Liver (tissue), 9 donors: ENCODE data around the gene PRRG3. TPM values are rescaled to one million over a fixed set of nuclear protein-coding genes. Genes with fewer than 3 reads are reported as not detected.

Experiments used
- DNase-seq: peaks from one replicate; pipeline ENCODE4 v3.0.0-alpha.2; 2017; ENCODE audit warnings: low spot score
- H3K27ac ChIP-seq, 2 donors: one replicate each; pipeline ENCODE4 v1.7.0; 2013; ENCODE audit warnings: inconsistent platforms in 2 of 2, low read length in 2 of 2, control low read depth in 1 of 2, low read depth in 1 of 2, mild to moderate bottlenecking in 1 of 2
- H3K27me3 ChIP-seq, 4 donors: one replicate each; pipeline versions ENCODE4 v1.6.1 to v1.7.0; 2013; ENCODE audit warnings: low read length in 3 of 4, inconsistent platforms in 1 of 4, mild to moderate bottlenecking in 1 of 4, moderate library complexity in 1 of 4; ENCODE audit not compliant: control insufficient read depth in 4 of 4, insufficient read depth in 4 of 4
- H3K36me3 ChIP-seq, 4 donors: one replicate each; pipeline versions ENCODE4 v1.6.1 to v1.7.0; 2013; ENCODE audit warnings: low read length in 3 of 4, mild to moderate bottlenecking in 3 of 4, low read depth in 1 of 4, moderate library complexity in 1 of 4; ENCODE audit not compliant: control insufficient read depth in 4 of 4, insufficient read depth in 3 of 4
- H3K4me1 ChIP-seq, 4 donors: one replicate each; pipeline versions ENCODE4 v1.6.1 to v1.7.0; 2013; ENCODE audit warnings: low read length in 3 of 4, mild to moderate bottlenecking in 3 of 4, moderate library complexity in 1 of 4; ENCODE audit not compliant: control insufficient read depth in 4 of 4, insufficient read depth in 4 of 4
- H3K4me3 ChIP-seq, 3 donors: one replicate each; pipeline versions ENCODE4 v1.6.1 to v1.7.0; 2013; ENCODE audit warnings: low read length in 3 of 3, control low read depth in 1 of 3, low read depth in 1 of 3, mild to moderate bottlenecking in 1 of 3
- H3K9ac ChIP-seq, 2 donors: one replicate each; pipeline ENCODE4 v1.7.0; 2013; ENCODE audit warnings: low read length in 2 of 2, mild to moderate bottlenecking in 2 of 2, moderate library complexity in 2 of 2, control low read depth in 1 of 2, low read depth in 1 of 2
- H3K9me3 ChIP-seq, 4 donors: one replicate each; pipeline versions ENCODE4 v1.6.1 to v1.7.0; 2013; ENCODE audit warnings: low read length in 3 of 4; ENCODE audit not compliant: control insufficient read depth in 4 of 4
- ATF3 ChIP-seq: IDR thresholded peaks from 2 replicates; pipeline ENCODE4 v1.6.1; 2016; ENCODE audit warnings: antibody characterized with exemption
- CTCF ChIP-seq: fragments of 150-350 bp; IDR thresholded peaks from 2 replicates; pipeline ENCODE4 v1.5.1; 2017; ENCODE audit warnings: improper control_type of control experiment, low read depth, low read length; ENCODE audit not compliant: missing input control
- EGR1 ChIP-seq, 2 donors: IDR thresholded peaks; 2 replicates each; pipeline ENCODE4 v1.6.1; 2016 to 2018; ENCODE audit warnings: antibody characterized with exemption in 2 of 2, low read depth in 2 of 2
- FOXA2 ChIP-seq: IDR thresholded peaks from 2 replicates; pipeline ENCODE4 v1.6.1; 2016; ENCODE audit warnings: antibody characterized with exemption
- HNF4A ChIP-seq, 2 donors: conservative IDR thresholded peaks; 2 replicates each; pipeline ENCODE4 v1.6.1; 2016; ENCODE audit warnings: antibody characterized with exemption in 2 of 2, mild to moderate bottlenecking in 2 of 2
- HNF4G ChIP-seq: IDR thresholded peaks from 2 replicates; pipeline ENCODE4 v1.6.1; 2016; ENCODE audit warnings: antibody characterized with exemption
- JUND ChIP-seq, 2 donors: IDR thresholded peaks; 2 replicates each; pipeline ENCODE4 v1.6.1; 2016; ENCODE audit warnings: antibody characterized with exemption in 2 of 2
- MAX ChIP-seq: IDR thresholded peaks from 2 replicates; pipeline ENCODE4 v1.6.1; 2016; ENCODE audit warnings: antibody characterized with exemption
- NR2F2 ChIP-seq: IDR thresholded peaks from 2 replicates; pipeline ENCODE4 v1.6.1; 2016; ENCODE audit warnings: antibody characterized with exemption
- RAD21 ChIP-seq, 2 donors: IDR thresholded peaks; 2 replicates each; pipeline ENCODE4 v1.6.1; 2016; ENCODE audit warnings: antibody characterized with exemption in 2 of 2, mild to moderate bottlenecking in 2 of 2
- REST ChIP-seq: IDR thresholded peaks from 2 replicates; pipeline ENCODE4 v1.6.1; 2016; ENCODE audit warnings: antibody characterized with exemption, mild to moderate bottlenecking
- RXRA ChIP-seq, 2 donors: IDR thresholded peaks; 2 replicates each; pipeline ENCODE4 v1.6.1; 2017 to 2018; ENCODE audit warnings: antibody characterized with exemption in 2 of 2, mild to moderate bottlenecking in 1 of 2
- SP1 ChIP-seq: IDR thresholded peaks from 2 replicates; pipeline ENCODE4 v1.6.1; 2018; ENCODE audit warnings: antibody characterized with exemption, mild to moderate bottlenecking
- TAF1 ChIP-seq: conservative IDR thresholded peaks from 2 replicates; pipeline ENCODE4 v1.6.1; 2016; ENCODE audit warnings: antibody characterized with exemption, mild to moderate bottlenecking
- YY1 ChIP-seq: IDR thresholded peaks from 2 replicates; pipeline ENCODE4 v1.6.1; 2016; ENCODE audit warnings: antibody characterized with exemption, mild to moderate bottlenecking
- ZBTB33 ChIP-seq: IDR thresholded peaks from 2 replicates; pipeline ENCODE4 v1.6.1; 2016; ENCODE audit warnings: antibody characterized with exemption
- WGBS: extraction: QIAGEN DNeasy Blood & Tissue Kit; methylation state at CpG from one replicate; pipeline ENCODE4 v1.1.7; 2013; 5-methylcytosine and 5-hydroxymethylcytosine counted together
- polyA plus RNA-seq, 2 donors: library from polyadenylated mRNA; stranded (reverse) in 1 of 2; unstranded in 1 of 2; fragments of 200-250 nt in 1 of 2; fragments of >200 nt in 1 of 2; fragmentation: Nextera tagmentation in 1 of 2; extraction: Ambion mirVana in 1 of 2; gene quantifications; one replicate each; pipeline versions ENCODE4 v1.2.1 to v1.2.3, GENCODE V29; 2013 to 2015
- total RNA-seq, 2 donors: library from RNA; depleted of rRNA; stranded (reverse); fragments of >200 nt; gene quantifications; one replicate each; pipeline ENCODE4 v1.2.3, GENCODE V29; 2014
- donor health status: healthy.
- donor health status: healthy.
- donor health status: healthy.
- donor health status: healthy.
- donor health status: healthy.

Gene PRRG3
- total and polyA plus RNA-seq, 4 donors = under 0.01 to 0.05 (median 0.01) TPM; not detected in 1

GRCh38 chrX:151729056-151729725, 33.9 kb downstream of the PRRG3 start:
- Histone ChIP-seq H3K4me3 (no peak overlapping the region), H3K27me3 (peaks cover 0 to 2% (median 0%) of the 10 kb centered on the region in 4 donors), H3K36me3 (no peaks in the 10 kb centered on the region), H3K4me1 (peaks cover 0 to 11% (median 3%) of the 10 kb centered on the region in 4 donors), H3K9ac (no peak overlapping the region), H3K27ac (no peak overlapping the region), H3K9me3 (no peaks in the 10 kb centered on the region)
- no peak for TF ChIP-seq HNF4A (conservative IDR thresholded peaks at IDR 0.05)
- no peak for TF ChIP-seq RAD21 (IDR thresholded peaks at IDR 0.05)
- TF ChIP-seq RXRA (IDR thresholded peaks at IDR 0.05) = no peak
- TF ChIP-seq EGR1 (IDR thresholded peaks at IDR 0.05; ENCODE audit: low read depth in 2 of 2) = no peak
- no peak for TF ChIP-seq NR2F2
- no peak for TF ChIP-seq JUND (IDR thresholded peaks at IDR 0.05)
- no peak for TF ChIP-seq REST
- TF ChIP-seq SP1 = no peak
- no peak for TF ChIP-seq TAF1
- no peak for TF ChIP-seq MAX
- TF ChIP-seq FOXA2 = no peak
- no peak for DNase-seq
- 94% methylated on average over 4 of the region's 4 CpGs for WGBS

- Histone ChIP-seq H3K4me1 (no peaks in the 10 kb centered on the region), H3K27me3 (peaks cover 0 to 2% (median 0%) of the 10 kb centered on the region in 4 donors), H3K27ac (no peak within 1 kb of the TSS), H3K4me3 (no peak within 1 kb of the TSS), H3K9me3 (no peaks in the 10 kb centered on the region), H3K36me3 (no peaks in the 10 kb centered on the region), H3K9ac (no peak within 1 kb of the TSS)
- TF ChIP-seq NR2F2 (no peak), HNF4G (no peak), CTCF (no peak), MAX (no peak), TAF1 (no peak), RAD21 (IDR thresholded peaks at IDR 0.05) (no peak), ZBTB33 (no peak), HNF4A (conservative IDR thresholded peaks at IDR 0.05) (no peak), JUND (IDR thresholded peaks at IDR 0.05) (no peak), YY1 (no peak), RXRA (IDR thresholded peaks at IDR 0.05) (no peak), ATF3 (no peak), FOXA2 (no peak)
- no peak for DNase-seq
- 69% methylated on average over 4 of the region's 4 CpGs for WGBS
These were observed 39.2 kb downstream of the PRRG3 start, which contains the start of gene CNGA2 for GRCh38 chrX:151734446-151734845. Gene CNGA2, plus strand, starts transcription at chrX:151734746. Its CDS starts 3,738 bp downstream, at chrX:151738484.
